HG03280 (cell line): Measurements from ENCODE around the gene SSH2.
A peak's percentile ranks its signal among the peaks of the same experiment; 100 is the strongest.

ENCODE experiments used
- ATAC-seq: cut with Tn5 transposase; IDR thresholded peaks from one replicate; pipeline ENCODE4 v1.9.1; 2021; ENCODE audit warnings: mild to moderate bottlenecking, moderate library complexity; ENCODE audit not compliant: unreplicated experiment

The SSH2 gene

GRCh38 chr17:29594519-29595090, 335.4 kb downstream of the SSH2 start:
- ATAC-seq, result no peak

- no peak for ATAC-seq
These were observed 336.2 kb downstream of the SSH2 start for GRCh38 chr17:29593591-29594518.

- no peak for ATAC-seq
These were observed 337.0 kb downstream of the SSH2 start, which contains the start of gene ANKRD13B for GRCh38 chr17:29592850-29593551. Gene ANKRD13B, plus strand, starts transcription at chr17:29593132. Its CDS starts 490 bp downstream, at chr17:29593622.

GRCh38 chr17:29591737-29592608, 338.1 kb downstream of the SSH2 start:
- no peak for ATAC-seq

GRCh38 chr17:29591146-29591736, 338.8 kb downstream of the SSH2 start:
- no peak for ATAC-seq

- no peak for ATAC-seq
These were observed 339.4 kb downstream of the SSH2 start for GRCh38 chr17:29590411-29591145.

GRCh38 chr17:29589524-29590410, 340.3 kb downstream of the SSH2 start, which contains the start of gene GIT1:
Gene GIT1, minus strand, starts transcription at chr17:29589648. Its CDS starts 270 bp downstream, at chr17:29589378.
- ATAC-seq, result peak; percentile 66

GRCh38 chr17:29588562-29589411, 341.2 kb downstream of the SSH2 start:
- peak; percentile 13 for ATAC-seq

- no peak for ATAC-seq
These were observed 341.9 kb downstream of the SSH2 start for GRCh38 chr17:29588017-29588561.

GRCh38 chr17:29587591-29587990, 342.4 kb downstream of the SSH2 start:
- ATAC-seq, result no peak

GRCh38 chr17:29586676-29587469, 343.2 kb downstream of the SSH2 start:
- no peak for ATAC-seq

GRCh38 chr17:29585080-29585751, 344.8 kb downstream of the SSH2 start:
- ATAC-seq, result no peak

GRCh38 chr17:29584452-29585079, 345.5 kb downstream of the SSH2 start:
- no peak for ATAC-seq

GRCh38 chr17:29583324-29584248, 346.4 kb downstream of the SSH2 start:
- no peak for ATAC-seq
